ENCODE results near the gene ATP6V1C2. TPM values are rescaled to one million over a fixed set of nuclear protein-coding genes. Genes with fewer than 3 reads are reported as not detected.
"Not testable (repeated sequence)": the region's sequence is repeated elsewhere in the genome, so short reads cannot be mapped to it uniquely, and the experiment has no call there.

The ATP6V1C2 gene
- total RNA-seq, 2 donors from 2014 or later: 0.12 to 0.44 TPM

GRCh38 chr2:10794876-10795275, 73.4 kb downstream of the ATP6V1C2 start:
- Histone ChIP-seq H3K36me3 (peaks cover 78% of the 10 kb centered on the region), H3K27me3 (no peaks in the 10 kb centered on the region), H3K4me1 (no peaks in the 10 kb centered on the region), H3K4me3 (no peak overlapping the region), H3K27ac (no peak overlapping the region), H3K9me3 (no peaks in the 10 kb centered on the region)
- no peak for DNase-seq (ENCODE audit: low spot score)
- TF ChIP-seq CTCF (IDR thresholded peaks at IDR 0.05): no peak

GRCh38 chr2:10795508-10796046, 74.1 kb downstream of the ATP6V1C2 start:
- Histone ChIP-seq H3K36me3 (peaks cover 78% of the 10 kb centered on the region), H3K4me1 (no peaks in the 10 kb centered on the region), H3K9me3 (no peaks in the 10 kb centered on the region), H3K27ac (no peak overlapping the region), H3K4me3 (no peak overlapping the region), H3K27me3 (no peaks in the 10 kb centered on the region)
- TF ChIP-seq CTCF (IDR thresholded peaks at IDR 0.05): no peak
- no peak for DNase-seq (ENCODE audit: low spot score)

GRCh38 chr2:10796703-10797102, 75.3 kb downstream of the ATP6V1C2 start:
- DNase-seq (ENCODE audit: low spot score): no peak
- peaks cover 78% of the 10 kb centered on the region for H3K36me3 ChIP-seq
- no peak overlapping the region for H3K4me3 ChIP-seq
- no peak for TF ChIP-seq CTCF (IDR thresholded peaks at IDR 0.05)
- no peaks in the 10 kb centered on the region for H3K9me3 ChIP-seq
- H3K27me3 ChIP-seq: no peaks in the 10 kb centered on the region
- no peak overlapping the region for H3K27ac ChIP-seq
- no peaks in the 10 kb centered on the region for H3K4me1 ChIP-seq

- peaks cover 65% of the 10 kb centered on the region for H3K36me3 ChIP-seq
- H3K9me3 ChIP-seq: no peaks in the 10 kb centered on the region
- no peak overlapping the region for H3K4me3 ChIP-seq
- no peaks in the 10 kb centered on the region for H3K27me3 ChIP-seq
- TF ChIP-seq CTCF (IDR thresholded peaks at IDR 0.05): no peak
- no peak overlapping the region for H3K27ac ChIP-seq
- peaks cover 0 to 11% of the 10 kb centered on the region in 2 donors for H3K4me1 ChIP-seq
- DNase-seq (ENCODE audit: low spot score): no peak
Measured at GRCh38 chr2:10798783-10799182, 77.4 kb downstream of the ATP6V1C2 start.

- Histone ChIP-seq H3K36me3 (peaks cover 53% of the 10 kb centered on the region), H3K4me3 (no peak overlapping the region), H3K4me1 (peaks cover 0 to 11% of the 10 kb centered on the region in 2 donors), H3K9me3 (no peaks in the 10 kb centered on the region), H3K27ac (no peak overlapping the region), H3K27me3 (no peaks in the 10 kb centered on the region)
- no peak for DNase-seq (ENCODE audit: low spot score)
- no peak for TF ChIP-seq CTCF (IDR thresholded peaks at IDR 0.05)
Measured at GRCh38 chr2:10800163-10800562, 78.7 kb downstream of the ATP6V1C2 start.

GRCh38 chr2:10802657-10803056, 81.2 kb downstream of the ATP6V1C2 start:
- no peak overlapping the region for H3K27ac ChIP-seq
- no peaks in the 10 kb centered on the region for H3K9me3 ChIP-seq
- peaks cover 0 to 11% of the 10 kb centered on the region in 2 donors for H3K4me1 ChIP-seq
- TF ChIP-seq CTCF (IDR thresholded peaks at IDR 0.05): no peak
- no peak overlapping the region for H3K4me3 ChIP-seq
- peaks cover 28% of the 10 kb centered on the region for H3K36me3 ChIP-seq
- DNase-seq (ENCODE audit: low spot score): no peak
- H3K27me3 ChIP-seq: no peaks in the 10 kb centered on the region

- H3K9me3 ChIP-seq; H3K4me3 ChIP-seq; H3K27ac ChIP-seq; DNase-seq (ENCODE audit: low spot score); H3K27me3 ChIP-seq: not testable (repeated sequence)
- Histone ChIP-seq H3K4me1 (peaks cover 0 to 22% of the 10 kb centered on the region in 2 donors), H3K36me3 (peaks cover 15% of the 10 kb centered on the region)
Measured at GRCh38 chr2:10805990-10806389, 84.6 kb downstream of the ATP6V1C2 start.
